Hepatic stellate cell (primary cell): ENCODE measurements around the gene AFAP1L1.
A peak's percentile ranks its signal among the peaks of the same experiment; 100 is the strongest.
"Not testable (repeated sequence)": the region's sequence is repeated elsewhere in the genome, so short reads cannot be mapped to it uniquely, and the experiment has no call there.

Experiments used
- DNase-seq: peaks from one replicate; pipeline ENCODE4 v3.0.0; 2011; ENCODE audit warnings: low spot score

Gene AFAP1L1

DNA sequence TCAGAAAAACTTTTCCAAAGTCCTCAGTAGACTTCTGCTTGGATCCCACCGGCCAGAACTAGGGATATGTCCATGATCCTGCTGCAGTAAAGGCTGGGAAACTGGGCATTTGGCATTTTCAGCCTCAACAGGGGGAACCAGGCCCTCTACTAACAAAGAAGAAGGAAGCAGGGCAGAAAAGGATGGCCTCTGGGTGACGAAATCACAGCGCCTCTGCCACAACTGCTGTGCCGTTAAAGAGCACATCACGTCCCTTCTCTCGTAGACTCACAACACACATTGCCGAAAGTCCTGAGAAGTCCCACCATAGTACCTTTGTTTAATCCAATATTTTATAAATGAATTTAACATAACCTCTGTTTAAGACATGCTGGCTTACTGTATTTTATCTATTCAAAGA is 10.4 kb upstream of the AFAP1L1 start:
- DNase-seq: no peak

DNA sequence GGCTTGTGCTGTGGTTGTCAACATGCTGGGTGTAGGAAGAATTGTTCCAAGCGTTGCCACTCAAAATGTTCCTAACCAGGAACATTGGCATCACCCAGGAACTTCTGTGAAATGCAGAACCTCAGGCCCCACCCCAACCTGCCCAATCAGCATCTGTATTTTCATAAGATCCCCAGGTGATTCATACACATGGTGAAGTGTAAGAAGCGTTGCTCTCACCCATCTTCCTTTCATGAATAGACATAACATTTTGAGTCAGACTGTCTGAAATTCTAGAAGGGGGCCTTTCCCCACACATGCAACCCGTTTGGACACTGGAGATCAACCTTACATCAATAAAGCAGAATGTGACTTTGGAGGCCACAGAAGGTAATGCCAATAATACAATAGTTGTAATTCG is 9.3 kb upstream of the AFAP1L1 start:
- DNase-seq: no peak

DNA sequence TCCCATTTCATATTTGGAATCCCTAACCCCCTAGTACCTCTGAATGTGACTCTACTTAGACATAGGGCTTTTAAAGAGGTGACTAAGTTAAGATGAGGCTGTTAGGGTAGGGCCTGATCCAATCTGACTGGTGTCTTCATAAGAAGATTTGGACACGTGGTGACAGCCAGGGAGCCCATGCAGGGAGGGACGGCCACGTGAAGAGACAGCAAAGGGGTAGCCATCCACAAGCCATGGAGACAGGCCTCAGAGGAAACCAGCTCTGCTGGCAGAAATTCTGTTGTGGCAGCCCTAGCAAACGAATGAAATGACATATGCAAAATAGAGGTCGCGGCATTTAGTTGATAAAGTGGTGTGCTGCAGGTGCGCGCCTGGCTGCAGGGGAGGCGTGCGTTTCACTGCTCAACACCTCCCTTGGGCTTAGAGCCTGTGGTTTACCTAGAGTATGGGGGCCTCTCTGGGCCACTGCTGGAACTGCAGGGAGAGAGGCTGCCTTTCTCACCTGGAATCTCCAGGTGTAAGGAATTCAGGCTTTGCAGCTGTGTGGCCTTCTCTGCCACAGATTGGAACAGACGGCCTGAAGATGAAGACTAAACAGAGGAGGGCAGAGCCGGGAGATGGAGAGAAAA is 7.1 kb upstream of the AFAP1L1 start:
- no peak for DNase-seq

DNA sequence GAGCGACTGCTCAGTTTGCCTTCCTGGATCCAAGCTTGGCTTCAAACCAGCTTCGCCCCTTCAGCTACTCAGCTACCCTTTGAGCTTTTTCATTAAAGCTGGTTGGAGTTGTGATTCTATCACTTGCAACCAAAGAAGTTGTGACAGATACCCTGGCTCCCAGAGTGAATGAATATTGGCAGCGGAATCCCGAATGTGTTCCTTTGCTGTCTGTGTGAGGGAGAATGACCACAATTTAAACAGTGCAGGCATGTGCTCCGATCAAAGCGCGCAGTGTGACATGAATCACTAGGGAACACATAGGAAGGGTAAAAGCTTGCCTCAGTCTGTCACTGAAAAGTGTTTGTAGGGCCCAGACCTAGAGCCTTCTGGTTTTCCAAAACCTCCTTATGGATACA is 6.6 kb upstream of the AFAP1L1 start:
- DNase-seq: no peak

DNA sequence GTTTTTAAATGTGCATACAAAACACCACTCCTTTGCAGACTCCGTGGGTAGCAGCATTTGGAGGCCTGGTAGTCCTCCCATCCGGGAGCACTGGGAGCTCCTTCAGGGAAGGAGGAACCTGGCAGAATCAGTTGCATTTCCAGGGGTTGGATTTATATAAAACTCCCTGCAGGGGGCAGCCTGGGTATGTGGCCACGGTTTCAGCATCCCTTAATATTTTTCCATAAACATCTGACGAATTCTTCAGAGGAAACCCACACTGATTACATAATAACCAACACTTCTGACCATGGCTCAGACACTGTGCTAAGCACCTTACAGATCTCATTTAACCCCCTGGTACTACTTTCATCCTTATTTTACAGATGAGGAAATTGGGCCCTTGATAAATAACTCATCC is 6.1 kb upstream of the AFAP1L1 start:
- DNase-seq: peak; percentile 30

DNA sequence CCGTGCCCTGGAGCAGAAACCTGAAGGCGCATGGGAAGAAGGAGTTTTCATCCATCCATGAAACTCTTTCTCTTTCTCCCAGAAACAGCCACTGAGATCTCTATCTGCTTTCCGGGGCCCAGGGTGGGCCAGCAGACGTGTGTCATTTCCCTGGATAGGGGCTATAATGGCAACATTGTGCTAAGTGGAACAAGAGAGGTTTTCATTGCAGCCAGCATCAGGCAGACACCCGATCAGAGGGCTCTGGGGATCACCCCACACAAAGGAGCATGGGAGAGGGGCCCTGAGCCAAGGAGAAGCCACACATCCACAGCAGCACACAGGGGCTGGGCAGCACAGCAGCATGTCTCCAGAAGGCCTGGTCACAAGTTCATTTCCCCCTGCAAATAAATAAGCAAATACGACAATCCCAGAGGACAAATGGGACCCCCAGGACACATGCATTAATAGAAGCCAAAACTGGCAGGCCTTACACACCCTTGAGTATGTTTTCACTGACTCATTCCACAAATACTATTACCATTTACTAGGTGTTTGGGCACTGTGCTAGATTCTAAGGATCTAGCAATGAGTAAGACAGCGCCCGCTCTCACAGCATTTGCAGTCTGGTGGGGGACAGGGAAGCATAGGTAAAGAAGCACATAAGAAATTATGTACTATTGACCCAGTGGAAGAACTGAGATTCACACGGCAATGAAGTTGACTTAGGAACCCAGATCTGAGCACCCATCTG is 4.3 kb upstream of the AFAP1L1 start:
- DNase-seq: no peak

DNA sequence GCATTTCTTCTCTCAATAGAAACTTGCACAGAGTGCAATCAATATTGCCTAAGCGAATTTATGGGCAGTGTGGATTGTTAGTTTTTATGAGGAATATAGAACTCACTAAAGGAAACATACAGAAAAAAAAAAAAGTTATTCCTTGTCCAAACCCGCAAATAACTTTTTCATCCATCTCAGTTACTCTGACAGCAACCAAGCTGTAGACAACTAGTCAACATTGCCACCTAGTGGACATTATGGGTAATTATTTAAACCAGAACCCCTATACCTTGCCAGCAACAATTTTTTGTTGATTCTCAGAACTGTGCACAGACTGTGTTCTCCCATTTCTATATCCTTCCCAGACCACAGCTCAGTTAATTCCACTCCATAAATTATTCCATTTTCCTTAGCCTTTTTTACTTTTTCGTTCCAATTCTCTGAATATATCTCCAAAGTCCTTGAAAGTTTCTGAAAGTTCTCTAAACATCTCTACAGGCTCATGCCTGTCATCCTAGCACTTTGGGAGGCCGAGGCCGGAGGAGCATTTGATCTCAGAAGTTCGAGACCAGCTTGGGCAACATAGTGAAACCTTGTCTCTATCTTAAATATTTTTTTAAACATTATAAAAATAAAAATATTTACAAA is 2.6 kb upstream of the AFAP1L1 start:
- peak; percentile 73 for DNase-seq

DNA sequence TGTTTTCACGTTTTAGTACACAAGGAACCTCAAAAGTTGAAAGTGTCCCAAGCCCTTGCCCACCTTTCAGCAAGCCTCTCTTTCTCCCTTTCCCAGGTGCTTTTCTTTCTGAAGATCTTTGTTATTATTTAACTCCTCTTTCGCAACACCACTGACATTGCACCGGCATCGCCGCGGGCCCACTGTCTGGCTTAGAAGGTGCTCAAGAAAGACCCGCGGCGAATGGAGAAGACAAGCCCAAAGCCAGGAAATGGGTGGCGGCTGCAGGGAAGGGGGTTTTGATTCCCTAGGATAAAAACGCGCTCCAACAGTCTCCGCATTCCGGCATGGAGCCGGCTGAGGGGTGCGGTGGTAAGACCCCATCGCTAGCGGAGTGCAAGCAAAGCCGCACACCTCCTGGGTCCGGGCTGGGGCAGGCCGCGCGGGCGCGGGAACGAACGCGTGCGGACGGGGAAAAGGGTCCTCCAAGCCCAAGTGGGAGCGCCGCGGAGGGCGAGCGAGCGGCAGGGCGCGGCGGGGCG is 404 bp upstream of the AFAP1L1 start:
- DNase-seq: peak; percentile 16

DNA sequence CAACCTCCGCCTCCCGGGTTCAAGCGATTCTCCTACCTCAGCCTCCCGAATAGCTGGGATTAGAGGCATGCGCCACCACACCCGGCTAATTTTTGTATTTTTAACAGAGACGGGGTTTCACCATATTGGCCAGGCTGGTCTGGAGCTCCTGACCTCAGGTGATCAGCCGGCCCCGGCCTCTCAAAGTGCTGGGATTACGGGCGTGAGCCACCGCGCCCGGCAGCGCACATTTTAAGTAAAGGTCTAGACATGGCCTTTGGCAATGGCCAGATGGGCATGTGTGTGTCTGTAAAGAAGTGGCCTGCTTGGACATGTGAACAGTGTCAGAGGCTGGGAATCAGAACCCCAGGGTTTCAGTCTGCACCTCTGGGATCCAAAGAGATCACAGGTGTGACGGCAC is 1.1 kb downstream of the AFAP1L1 start:
- not testable (repeated sequence) for DNase-seq

DNA sequence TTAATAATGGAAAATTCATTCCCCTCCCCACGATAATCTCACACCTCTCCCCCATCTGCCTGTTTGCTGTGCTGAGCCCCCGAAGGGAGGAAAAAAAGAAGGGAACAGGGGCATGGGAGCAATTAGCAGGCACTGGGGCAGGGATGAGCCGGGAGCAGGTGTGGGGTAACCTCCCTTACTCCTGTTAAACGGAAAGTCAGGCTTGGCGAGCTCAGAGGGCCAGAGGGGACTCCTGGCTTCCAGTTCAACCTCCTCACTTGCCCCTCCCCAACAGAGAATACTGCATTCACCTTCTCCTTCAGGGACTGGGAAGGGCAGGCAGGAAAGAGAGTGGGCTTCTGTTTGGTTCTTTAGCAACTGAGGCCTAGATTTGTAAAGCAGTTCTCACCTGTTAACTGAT is 1.6 kb downstream of the AFAP1L1 start:
- DNase-seq: no peak

DNA sequence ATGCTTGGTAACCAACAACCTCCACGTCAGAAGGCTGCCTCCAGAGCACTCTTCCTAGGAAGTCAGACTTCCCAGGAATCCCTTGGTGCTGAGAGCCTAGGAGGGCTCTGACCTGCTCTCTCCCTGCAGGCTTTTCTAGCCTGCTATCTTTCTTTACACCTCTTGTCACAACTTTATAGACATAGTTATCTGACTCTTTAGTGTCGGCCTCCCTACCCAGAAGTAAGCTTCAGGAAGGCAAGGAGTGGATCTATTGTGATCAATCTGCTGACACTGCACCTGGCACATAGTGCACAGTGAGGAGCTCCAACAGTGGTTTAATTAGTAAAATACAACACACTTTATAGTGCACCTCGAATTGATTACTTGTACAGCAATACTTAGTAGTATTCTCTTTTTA is 2.3 kb downstream of the AFAP1L1 start:
- no peak for DNase-seq

DNA sequence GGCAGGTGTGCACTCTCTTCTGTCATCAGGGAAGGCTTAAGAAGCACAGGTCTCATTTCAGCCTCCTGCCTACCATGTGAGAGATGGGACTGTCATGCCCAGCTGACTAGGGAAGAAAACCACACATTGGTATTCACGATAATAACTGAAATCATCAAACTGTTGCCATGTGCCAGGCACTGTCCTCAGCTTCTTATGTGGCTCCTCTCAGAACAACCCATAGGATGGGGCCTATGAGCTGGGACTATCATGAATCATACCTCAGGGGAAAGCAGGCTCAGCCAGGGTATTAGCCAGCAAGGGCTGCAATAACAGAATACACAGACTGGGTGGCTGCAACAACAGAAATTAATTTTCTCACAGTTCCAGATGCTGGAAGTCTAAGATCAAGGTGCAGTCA is 3.3 kb downstream of the AFAP1L1 start:
- DNase-seq: peak; percentile 62

DNA sequence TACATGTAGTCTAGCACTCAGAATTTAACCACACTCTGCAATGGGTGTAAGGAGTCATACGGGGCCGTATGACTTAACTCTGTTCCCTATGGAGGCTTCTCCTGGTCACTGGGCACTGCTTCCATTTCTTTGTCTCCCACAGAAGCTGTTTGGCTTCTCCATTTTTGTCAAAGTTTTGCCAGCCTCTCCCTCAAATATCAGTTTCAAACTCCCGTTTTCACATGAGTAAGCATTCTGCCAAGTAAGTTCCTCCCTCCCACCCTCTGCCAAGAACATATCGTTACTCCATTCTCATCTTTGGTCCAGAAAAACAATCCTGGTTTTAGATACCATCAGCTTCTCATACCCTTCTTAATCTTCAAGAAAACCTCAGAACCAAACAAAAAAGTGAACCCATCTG is 6.1 kb downstream of the AFAP1L1 start:
- no peak for DNase-seq

DNA sequence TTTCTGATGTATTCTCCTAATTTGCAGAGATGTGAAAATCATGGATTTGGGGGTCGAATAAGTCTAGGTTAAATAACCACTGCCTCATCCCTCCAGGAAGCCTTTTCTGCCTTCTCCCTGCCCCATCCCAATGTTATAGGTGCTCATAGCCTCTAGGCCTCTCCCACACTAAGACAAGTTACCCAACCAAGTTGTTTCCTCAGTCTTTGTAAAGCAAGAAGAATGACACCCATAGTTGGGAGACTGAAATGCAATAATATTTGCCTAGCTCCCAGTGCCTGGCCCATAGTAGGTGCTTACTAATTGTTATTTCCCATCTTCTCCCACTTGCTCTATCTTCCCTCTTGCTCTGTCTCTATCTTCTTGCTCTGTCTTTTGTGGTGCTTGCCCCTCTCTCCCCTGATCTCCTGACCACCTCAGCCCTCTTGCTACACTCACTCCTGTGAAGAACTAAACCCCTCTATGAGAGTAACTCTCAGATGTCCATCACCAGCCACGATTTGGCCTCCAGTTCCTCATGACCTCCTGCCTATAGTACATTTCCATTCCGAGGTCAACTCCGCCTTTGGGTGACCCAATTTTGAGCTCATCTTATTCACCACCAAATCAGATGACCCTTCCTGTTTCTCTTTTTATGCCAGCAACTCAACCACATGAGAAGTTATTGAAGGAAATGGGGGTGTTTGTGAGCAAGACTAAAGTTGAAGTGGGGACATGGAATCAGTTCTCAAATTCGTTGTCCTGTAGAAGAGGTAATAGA is 7.0 kb downstream of the AFAP1L1 start:
- no peak for DNase-seq

DNA sequence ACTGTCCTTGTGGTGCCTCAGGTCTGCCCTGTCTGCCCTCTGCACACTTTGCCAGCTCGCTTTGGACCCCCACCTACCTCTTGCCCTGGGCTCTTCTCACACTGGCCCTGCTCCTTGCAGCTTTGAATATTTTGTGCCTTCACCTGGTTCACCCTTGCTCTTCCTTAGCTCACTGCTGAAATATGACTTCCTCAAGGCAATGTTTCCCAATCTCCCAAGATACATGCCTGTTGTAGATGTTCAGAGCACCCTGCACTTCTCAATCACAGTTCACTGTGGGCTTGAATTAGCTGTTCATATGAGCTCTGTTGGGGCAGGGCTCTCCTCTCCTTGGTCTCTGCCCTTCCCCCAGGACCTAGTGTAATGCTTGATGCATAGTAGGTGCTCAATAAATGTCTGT is 8.0 kb downstream of the AFAP1L1 start:
- no peak for DNase-seq

DNA sequence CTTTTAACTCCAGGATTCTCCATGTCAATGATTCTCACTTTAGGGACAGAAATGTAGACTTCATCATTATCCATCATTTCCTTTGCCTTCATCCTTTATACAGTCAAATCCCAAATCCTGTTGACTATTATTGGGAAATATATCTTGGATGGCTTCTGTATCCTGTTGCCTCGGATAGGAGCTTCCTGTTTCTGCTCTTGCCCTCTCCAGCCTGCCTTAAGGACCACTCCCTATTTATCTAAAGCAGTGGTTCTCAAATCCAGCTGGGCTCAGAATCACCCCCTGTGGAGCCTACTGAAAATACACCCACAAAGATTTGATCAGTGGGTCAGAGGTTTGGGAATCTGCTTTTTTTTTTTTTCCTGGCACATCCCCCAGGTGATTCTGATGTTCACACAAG is 8.5 kb downstream of the AFAP1L1 start:
- DNase-seq: no peak

DNA sequence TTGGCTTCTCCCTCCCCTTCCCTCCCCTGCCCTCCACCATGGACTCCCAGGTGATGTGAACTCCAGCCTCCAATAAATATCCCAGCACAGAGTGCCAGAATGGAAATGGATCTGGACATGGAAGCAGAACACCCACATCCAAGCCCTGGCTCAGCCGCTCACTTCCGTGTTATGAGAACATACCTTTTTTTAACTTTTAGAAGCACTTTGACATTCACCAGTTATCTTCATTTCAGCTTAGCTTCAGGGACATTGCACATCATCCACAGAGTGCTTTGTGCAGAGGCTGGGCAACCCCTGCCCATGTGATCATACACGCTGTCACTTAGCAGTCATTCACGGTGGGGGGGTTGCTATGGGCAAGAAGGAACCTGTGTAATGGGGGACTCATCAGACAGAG is 9.1 kb downstream of the AFAP1L1 start:
- no peak for DNase-seq

DNA sequence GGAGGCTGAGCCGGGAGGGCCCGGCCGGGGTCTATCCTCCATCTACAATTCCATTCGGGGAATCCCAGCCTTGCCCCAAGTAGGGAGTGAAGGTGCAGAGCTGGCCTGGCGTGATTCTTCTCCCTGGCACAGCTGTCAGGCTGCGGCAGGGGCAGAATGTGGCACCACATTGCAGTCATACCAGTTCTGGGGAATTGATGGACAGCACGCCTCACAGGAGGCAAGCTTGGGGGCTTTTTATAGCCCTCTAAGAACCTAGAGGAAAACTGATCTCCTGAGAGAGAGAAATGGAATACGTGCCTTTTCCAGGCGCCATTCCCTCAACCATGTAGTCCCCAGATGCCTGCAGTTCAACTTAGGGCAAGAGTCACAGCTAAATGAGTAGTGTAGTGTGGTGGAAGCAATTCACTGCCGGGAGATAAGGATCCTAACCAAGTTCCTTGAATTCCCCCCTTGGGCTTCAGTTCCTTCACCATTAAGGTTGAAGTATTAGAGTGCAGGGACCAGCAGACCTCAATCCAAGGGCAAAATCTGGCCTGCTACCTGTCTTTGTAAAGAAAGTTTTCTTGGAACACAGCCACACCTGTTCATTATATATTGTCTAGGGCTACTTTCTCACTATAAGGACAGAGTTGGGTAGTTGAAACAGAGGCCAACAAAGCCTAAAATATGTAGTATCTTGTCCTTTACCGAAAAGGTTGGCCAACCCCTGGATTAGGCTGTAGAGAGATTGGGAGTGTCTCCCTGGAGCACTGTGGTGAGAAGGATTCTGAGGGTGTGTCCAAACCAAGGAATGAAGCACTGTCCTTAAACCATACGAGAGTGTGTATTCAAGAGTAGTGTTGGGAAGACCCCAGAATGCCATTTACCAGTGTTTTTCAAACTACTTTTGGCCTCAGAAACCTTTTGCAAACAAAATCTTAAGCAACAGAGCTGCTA is 10.6 kb downstream of the AFAP1L1 start:
- no peak for DNase-seq

DNA sequence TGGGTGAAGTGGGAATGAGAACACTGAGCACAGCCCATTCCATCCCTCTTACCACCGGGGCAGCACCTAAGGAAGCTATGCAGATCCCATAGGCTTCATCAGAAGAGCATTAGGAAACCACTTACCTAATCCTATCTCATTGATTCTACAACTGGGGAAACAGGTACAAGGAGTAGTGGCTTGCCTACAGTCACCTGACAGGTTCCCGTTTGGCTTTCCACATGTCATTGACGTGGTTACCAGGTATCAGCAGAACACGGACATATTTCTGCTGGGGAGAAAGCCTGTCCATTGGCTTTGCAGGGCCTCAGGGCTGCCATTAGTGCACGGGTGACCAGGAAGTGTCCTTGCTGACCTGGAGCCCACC is 11.3 kb downstream of the AFAP1L1 start:
- DNase-seq: no peak

DNA sequence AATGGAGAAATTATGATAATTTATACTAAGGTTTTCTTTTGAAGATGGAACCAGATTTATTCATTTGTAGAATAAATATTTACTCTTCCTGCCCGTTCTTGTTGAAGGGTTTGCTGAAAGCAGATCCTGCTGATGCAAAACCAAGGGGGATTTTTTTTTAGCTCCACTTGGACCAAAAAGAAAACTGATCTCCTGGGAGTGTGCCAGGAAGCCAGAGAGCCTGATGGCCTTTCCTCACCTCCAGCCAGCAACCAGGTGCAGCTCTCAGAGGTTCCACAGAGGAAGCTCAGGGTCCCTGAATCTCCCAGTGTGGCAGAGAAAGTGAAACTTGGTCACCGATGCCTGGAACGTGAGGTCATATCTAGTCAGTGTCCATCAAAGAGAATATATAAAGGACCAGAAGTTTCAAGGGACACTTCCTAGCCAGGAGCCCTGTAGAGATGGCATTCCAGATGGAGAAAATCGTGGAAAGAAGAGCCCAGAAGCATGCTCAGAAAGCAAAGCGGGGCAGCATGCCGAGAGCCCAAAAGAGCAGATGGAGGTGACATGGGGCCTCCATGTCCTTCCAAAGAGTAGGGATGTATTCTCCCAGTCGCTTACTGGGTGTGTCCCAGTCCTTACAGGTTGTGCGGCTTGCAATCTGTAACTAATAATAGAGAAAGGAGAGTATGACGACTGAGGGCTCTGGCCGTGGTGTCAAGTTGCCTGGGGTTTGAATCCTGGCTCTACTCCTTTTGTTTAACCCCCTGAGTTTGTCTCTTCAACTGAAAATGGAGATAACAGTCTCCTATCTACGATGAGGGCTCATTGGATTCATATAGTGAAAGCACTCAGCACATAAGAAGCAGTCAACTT is 12.2 kb downstream of the AFAP1L1 start:
- no peak for DNase-seq

DNA sequence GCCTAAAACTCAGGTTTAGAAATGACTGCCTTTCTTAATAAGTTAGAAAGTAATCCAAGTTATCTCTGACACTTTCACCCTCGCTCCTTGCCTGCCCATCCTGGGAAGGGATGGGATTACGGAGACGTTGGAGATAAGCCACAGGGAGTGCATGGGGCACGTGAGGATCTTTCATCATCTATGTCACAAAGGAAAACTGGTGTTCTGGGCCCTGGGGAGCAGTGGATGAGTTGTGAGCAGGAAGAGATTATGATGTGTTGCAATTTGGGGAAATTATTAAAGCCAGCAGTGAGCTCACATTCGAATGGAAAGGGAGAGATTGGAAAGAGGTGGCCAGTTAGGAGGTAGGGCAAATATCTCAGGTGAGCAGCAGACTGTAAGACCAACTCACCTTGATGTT is 12.8 kb downstream of the AFAP1L1 start:
- no peak for DNase-seq
